H9 (cell line): ENCODE measurements around the gene DGKB. TPM values are rescaled to one million over a fixed set of nuclear protein-coding genes. Genes with fewer than 3 reads are reported as not detected.

ENCODE experiments used
- DNase-seq: peaks from one replicate; pipeline ENCODE4 v3.0.0-alpha.2; 2017
- H2AFZ ChIP-seq: one replicate; pipeline ENCODE4 v1.6.1; 2013; ENCODE audit warnings: mild to moderate bottlenecking, low read length, control low read depth, moderate library complexity
- H2AK5ac ChIP-seq: 2 replicates; pipeline ENCODE4 v1.6.1; 2013; ENCODE audit warnings: low read length, control low read depth, mixed read lengths; ENCODE audit not compliant: insufficient read length
- H2BK120ac ChIP-seq: one replicate; pipeline ENCODE4 v1.6.1; 2013; ENCODE audit warnings: low read depth, mild to moderate bottlenecking, low read length, control low read depth, inconsistent platforms; ENCODE audit not compliant: poor library complexity, severe bottlenecking
- H2BK12ac ChIP-seq: 2 replicates; pipeline ENCODE4 v1.6.1; 2013; ENCODE audit warnings: low read length, control low read depth, mixed read lengths, low read depth; ENCODE audit not compliant: insufficient read length
- H2BK15ac ChIP-seq: 2 replicates; pipeline ENCODE4 v1.6.1; 2013; ENCODE audit warnings: low read depth, low read length, control low read depth
- H2BK20ac ChIP-seq: one replicate; pipeline ENCODE4 v1.6.1; 2013; ENCODE audit warnings: low read depth, mild to moderate bottlenecking, low read length, control low read depth, inconsistent platforms; ENCODE audit not compliant: poor library complexity, severe bottlenecking
- H2BK5ac ChIP-seq: 2 replicates; pipeline ENCODE4 v1.6.1; 2013; ENCODE audit warnings: low read length, control low read depth, mixed read lengths; ENCODE audit not compliant: insufficient read length
- H3K14ac ChIP-seq: 2 replicates; pipeline ENCODE4 v1.6.1; 2013; ENCODE audit warnings: low read length, control low read depth; ENCODE audit not compliant: insufficient read depth
- H3K18ac ChIP-seq: 2 replicates; pipeline ENCODE4 v1.6.1; 2013; ENCODE audit warnings: low read depth, mild to moderate bottlenecking, mixed read lengths, low read length, control low read depth; ENCODE audit not compliant: insufficient read length
- H3K23ac ChIP-seq: 2 replicates; pipeline ENCODE4 v1.6.1; 2013; ENCODE audit warnings: low read length, control low read depth, mixed read lengths, low read depth; ENCODE audit not compliant: insufficient read length
- H3K23me2 ChIP-seq: 2 replicates; pipeline ENCODE4 v1.6.1; 2013; ENCODE audit warnings: low read depth, mild to moderate bottlenecking, mixed read lengths, low read length, control low read depth; ENCODE audit not compliant: insufficient read length, poor library complexity, severe bottlenecking
- H3K27ac ChIP-seq: 2 replicates; pipeline ENCODE4 v1.5.1; 2013; ENCODE audit warnings: low read length, control low read depth, mixed read lengths, low read depth; ENCODE audit not compliant: insufficient read length
- H3K27me3 ChIP-seq: 2 replicates; pipeline ENCODE4 v1.6.1; 2013; ENCODE audit warnings: low read length, control low read depth, inconsistent platforms; ENCODE audit not compliant: insufficient read depth
- H3K4ac ChIP-seq: 2 replicates; pipeline ENCODE4 v1.6.1; 2013; ENCODE audit warnings: low read depth, mild to moderate bottlenecking, control low read depth, inconsistent platforms, low read length, moderate library complexity
- H3K4me1 ChIP-seq: 2 replicates; pipeline ENCODE4 v1.6.1; 2013; ENCODE audit warnings: low read length, control low read depth, inconsistent platforms; ENCODE audit not compliant: insufficient read depth
- H3K4me2 ChIP-seq: 2 replicates; pipeline ENCODE4 v1.6.1; 2013; ENCODE audit warnings: low read length, control low read depth, mixed read lengths; ENCODE audit not compliant: insufficient read length, insufficient read depth
- H3K56ac ChIP-seq: 2 replicates; pipeline ENCODE4 v1.6.1; 2013; ENCODE audit warnings: low read depth, mild to moderate bottlenecking, mixed read lengths, low read length, control low read depth; ENCODE audit not compliant: insufficient read length
- H3K79me1 ChIP-seq: 2 replicates; pipeline ENCODE4 v1.6.1; 2013; ENCODE audit warnings: low read depth, mild to moderate bottlenecking, moderate library complexity, low read length, control low read depth, inconsistent platforms; ENCODE audit not compliant: insufficient read depth, poor library complexity, severe bottlenecking
- H3K79me2 ChIP-seq: 2 replicates; pipeline ENCODE4 v1.6.1; 2013; ENCODE audit warnings: low read length, control low read depth, inconsistent platforms; ENCODE audit not compliant: insufficient read depth
- H3K9ac ChIP-seq: 2 replicates; pipeline ENCODE4 v1.6.1; 2013; ENCODE audit warnings: low read length, control low read depth, mixed read lengths; ENCODE audit not compliant: insufficient read length; ENCODE audit errors: extremely low read depth
- H3K9me3 ChIP-seq: one replicate; pipeline ENCODE4 v1.6.1; 2013; ENCODE audit warnings: low read depth, low read length, inconsistent platforms; ENCODE audit not compliant: control insufficient read depth
- H3T11ph ChIP-seq: one replicate; pipeline ENCODE4 v1.6.1; 2013; ENCODE audit warnings: mild to moderate bottlenecking, low read length, control low read depth, inconsistent platforms
- H4K20me1 ChIP-seq: one replicate; pipeline ENCODE4 v1.6.1; 2013; ENCODE audit not compliant: control insufficient read depth, insufficient read length, insufficient read depth
- H4K5ac ChIP-seq: 2 replicates; pipeline ENCODE4 v1.6.1; 2013; ENCODE audit warnings: low read depth, mild to moderate bottlenecking, mixed read lengths, low read length, control low read depth; ENCODE audit not compliant: insufficient read length
- H4K8ac ChIP-seq: replicated peaks from 2 replicates; pipeline ENCODE4 v1.6.1; 2013; ENCODE audit warnings: low read length, control low read depth, mixed read lengths, low read depth; ENCODE audit not compliant: insufficient read length
- H4K91ac ChIP-seq: 2 replicates; pipeline ENCODE4 v1.6.1; 2013; ENCODE audit warnings: low read depth, mild to moderate bottlenecking, moderate library complexity, mixed read lengths, low read length, control low read depth; ENCODE audit not compliant: insufficient read length
- H3K27ac Mint-ChIP-seq, 3 experiments: 2 replicates in 2 of 3; 3 replicates in 1 of 3; pipeline ENCODE4 v1.8.0; 2020 to 2021; ENCODE audit warnings: mixed read lengths in 3 of 3, mild to moderate bottlenecking in 1 of 3, moderate library complexity in 1 of 3
- H3K27me3 Mint-ChIP-seq: 2 replicates; pipeline ENCODE4 v1.8.0; 2021; ENCODE audit warnings: low read depth, mild to moderate bottlenecking, moderate library complexity, mixed read lengths
- H3K36me3 Mint-ChIP-seq, 3 experiments: 2 replicates in 2 of 3; 3 replicates in 1 of 3; pipeline ENCODE4 v1.8.0; 2020 to 2021; ENCODE audit warnings: low read depth in 3 of 3, mixed read lengths in 3 of 3; ENCODE audit not compliant: insufficient read depth in 1 of 3
- H3K4me1 Mint-ChIP-seq, 2 experiments: 2 replicates each; pipeline ENCODE4 v1.8.0; 2020; ENCODE audit warnings: mixed read lengths in 2 of 2
- H3K4me3 Mint-ChIP-seq, 2 experiments: 2 replicates in 1 of 2; 3 replicates in 1 of 2; pipeline ENCODE4 v1.8.0; 2020 to 2021; ENCODE audit warnings: mild to moderate bottlenecking in 2 of 2, mixed read lengths in 2 of 2, moderate library complexity in 1 of 2
- H3K9me3 Mint-ChIP-seq, 2 experiments: 2 replicates in 1 of 2; 3 replicates in 1 of 2; pipeline ENCODE4 v1.8.0; 2020; ENCODE audit warnings: mild to moderate bottlenecking in 2 of 2, mixed read lengths in 2 of 2, moderate library complexity in 1 of 2
- WGBS: extraction: QIAGEN DNeasy Blood & Tissue Kit; methylation state at CpG from one replicate; pipeline ENCODE4 v1.1.7; 2013; ENCODE audit warnings: missing lambda C conversion rate, low lambda C conversion rate, mixed read lengths; ENCODE audit not compliant: insufficient read length; ENCODE audit errors: extremely low coverage; 5-methylcytosine and 5-hydroxymethylcytosine counted together
- total RNA-seq: library from RNA; stranded (reverse); gene quantifications from 2 replicates; pipeline ENCODE4 v1.2.1, GENCODE V29; 2021
- TF ChIP-seq, protein P1 (sequence below): fragments of 200-600 bp; sonication (generic); conservative IDR thresholded peaks from 3 replicates; pipeline ENCODE4 v1.8.0; 2021; ENCODE audit warnings: antibody characterized with exemption, mild to moderate bottlenecking

The DGKB gene
- total RNA-seq, 1 experiment from 2014 or later, result 0.26 TPM

GRCh38 chr7:14322724-14323123 is 579.8 kb downstream of the DGKB start:
- Histone ChIP-seq H3K23ac (no peak overlapping the region), H3K9ac (no peak overlapping the region), H3K9me3 (no peaks in the 10 kb centered on the region), H3K79me2 (no peaks in the 10 kb centered on the region), H2BK120ac (no peak overlapping the region), H4K5ac (no peak overlapping the region), H3K4me2 (no peak overlapping the region), H2BK15ac (no peak overlapping the region), H2AFZ (no peak overlapping the region), H2BK5ac (no peak overlapping the region), H2BK12ac (no peak overlapping the region), H4K8ac (no peak overlapping the region), H4K20me1 (no peaks in the 10 kb centered on the region), H4K91ac (no peak overlapping the region), H3K79me1 (no peaks in the 10 kb centered on the region), H3K4me1 (no peaks in the 10 kb centered on the region), H2AK5ac (no peak overlapping the region), H2BK20ac (no peak overlapping the region), H3K27me3 (no peaks in the 10 kb centered on the region), H3K56ac (no peak overlapping the region), H3K27ac (no peak overlapping the region), H3K4ac (no peak overlapping the region), H3T11ph (no peak overlapping the region), H3K18ac (no peak overlapping the region), H3K23me2 (no peaks in the 10 kb centered on the region), H3K14ac (no peak overlapping the region)
- peaks cover 0 to 3% (median 2%) of the 10 kb centered on the region in 3 experiments; a peak in 3 of 7 replicates for H3K36me3 Mint-ChIP-seq
- peaks cover 0 to 3% of the 10 kb centered on the region in 2 experiments; a peak in 2 of 5 replicates for H3K9me3 Mint-ChIP-seq
- no peak overlapping the region for H3K27ac Mint-ChIP-seq
- 0 out of 4 replicates have a peak, but pooled peaks cover 0 to 3% of the 10 kb centered on the region in 2 experiments for H3K4me1 Mint-ChIP-seq
- no CpG with 5 or more reads among the region's 2 CpGs for WGBS
- TF ChIP-seq, protein P1, sequence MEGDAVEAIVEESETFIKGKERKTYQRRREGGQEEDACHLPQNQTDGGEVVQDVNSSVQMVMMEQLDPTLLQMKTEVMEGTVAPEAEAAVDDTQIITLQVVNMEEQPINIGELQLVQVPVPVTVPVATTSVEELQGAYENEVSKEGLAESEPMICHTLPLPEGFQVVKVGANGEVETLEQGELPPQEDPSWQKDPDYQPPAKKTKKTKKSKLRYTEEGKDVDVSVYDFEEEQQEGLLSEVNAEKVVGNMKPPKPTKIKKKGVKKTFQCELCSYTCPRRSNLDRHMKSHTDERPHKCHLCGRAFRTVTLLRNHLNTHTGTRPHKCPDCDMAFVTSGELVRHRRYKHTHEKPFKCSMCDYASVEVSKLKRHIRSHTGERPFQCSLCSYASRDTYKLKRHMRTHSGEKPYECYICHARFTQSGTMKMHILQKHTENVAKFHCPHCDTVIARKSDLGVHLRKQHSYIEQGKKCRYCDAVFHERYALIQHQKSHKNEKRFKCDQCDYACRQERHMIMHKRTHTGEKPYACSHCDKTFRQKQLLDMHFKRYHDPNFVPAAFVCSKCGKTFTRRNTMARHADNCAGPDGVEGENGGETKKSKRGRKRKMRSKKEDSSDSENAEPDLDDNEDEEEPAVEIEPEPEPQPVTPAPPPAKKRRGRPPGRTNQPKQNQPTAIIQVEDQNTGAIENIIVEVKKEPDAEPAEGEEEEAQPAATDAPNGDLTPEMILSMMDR, result no peak
- H3K4me3 Mint-ChIP-seq, result no peak overlapping the region
- DNase-seq, result no peak
- H3K27me3 Mint-ChIP-seq, result no peaks in the 10 kb centered on the region; the same call in 1 of the 2 replicates
